GM12872 (cell line): ENCODE data around the gene ERN1.

Experiments
- CTCF ChIP-seq: IDR thresholded peaks from 3 replicates; pipeline ENCODE4 v1.5.1; 2011; ENCODE audit warnings: low read depth, mild to moderate bottlenecking, low read length, moderate library complexity; ENCODE audit not compliant: insufficient read depth

The ERN1 gene

GRCh38 chr17:64073771-64074703 lies 55.9 kb downstream of the ERN1 start:
- TF ChIP-seq CTCF, result no peak

GRCh38 chr17:64071111-64071510 lies 58.8 kb downstream of the ERN1 start:
- no peak for TF ChIP-seq CTCF

- TF ChIP-seq CTCF, result no peak
Measured at GRCh38 chr17:64070213-64070612, 59.7 kb downstream of the ERN1 start.

GRCh38 chr17:64069143-64069542 lies 60.8 kb downstream of the ERN1 start:
- no peak for TF ChIP-seq CTCF

- no peak for TF ChIP-seq CTCF
Measured at GRCh38 chr17:64067657-64068056, 62.3 kb downstream of the ERN1 start.

GRCh38 chr17:64066716-64067115 lies 63.2 kb downstream of the ERN1 start:
- no peak for TF ChIP-seq CTCF

GRCh38 chr17:64065161-64065560 lies 64.8 kb downstream of the ERN1 start:
- no peak for TF ChIP-seq CTCF
